Measurements from ENCODE around the gene PET117.
A peak's percentile ranks its signal among the peaks of the same experiment; 100 is the strongest.

The PET117 gene

DNA sequence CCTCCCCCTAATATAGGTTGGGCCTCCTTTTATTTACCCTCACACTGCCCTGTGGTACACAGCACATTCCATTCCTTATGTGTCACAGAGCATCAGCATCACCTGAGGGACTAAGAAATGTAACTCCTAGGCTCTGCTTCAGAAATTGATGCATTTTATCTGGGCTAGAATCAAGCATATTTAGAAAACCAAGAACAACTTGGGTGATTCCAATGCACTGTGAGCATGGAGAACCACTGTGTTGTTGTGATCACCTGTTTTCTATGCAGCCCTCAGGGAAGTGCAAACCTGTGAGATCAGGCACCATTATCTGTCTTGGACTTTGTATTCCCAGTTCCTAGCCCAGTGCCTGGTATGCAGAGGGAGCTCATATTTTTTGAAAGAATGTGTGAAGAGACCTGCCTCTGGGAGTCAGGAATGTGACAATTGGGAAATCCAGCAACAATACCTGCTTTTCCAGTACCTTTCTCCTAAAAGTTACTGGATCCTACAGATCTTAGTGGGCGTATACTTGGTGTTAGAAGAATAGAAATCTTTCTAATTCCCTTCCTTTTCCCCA, 7.0 kb downstream of the PET117 start:
- Histone ChIP-seq H3K9ac (no peak overlapping the region), H3K4me3 (no peak overlapping the region), H3K9me3 (replicated peaks in 1 of 11) (no peaks in the 10 kb centered on the region), H3K36me3 (peaks cover 65 to 94% (median 78%) of the 10 kb centered on the region in 11 experiments), H3K27ac (no peak overlapping the region), H3K4me1 (peaks cover 3 to 10% (median 5%) of the 10 kb centered on the region in 10 experiments), H3K4me2 (no peak overlapping the region), H3K27me3 (no peaks in the 10 kb centered on the region), H4K20me1 (peaks cover 0 to 37% (median 7%) of the 10 kb centered on the region in 11 experiments; a peak in 7 of 22 replicates)
- no peak for TF ChIP-seq Cebpa-rat (IDR thresholded peaks at IDR 0.05)

DNA sequence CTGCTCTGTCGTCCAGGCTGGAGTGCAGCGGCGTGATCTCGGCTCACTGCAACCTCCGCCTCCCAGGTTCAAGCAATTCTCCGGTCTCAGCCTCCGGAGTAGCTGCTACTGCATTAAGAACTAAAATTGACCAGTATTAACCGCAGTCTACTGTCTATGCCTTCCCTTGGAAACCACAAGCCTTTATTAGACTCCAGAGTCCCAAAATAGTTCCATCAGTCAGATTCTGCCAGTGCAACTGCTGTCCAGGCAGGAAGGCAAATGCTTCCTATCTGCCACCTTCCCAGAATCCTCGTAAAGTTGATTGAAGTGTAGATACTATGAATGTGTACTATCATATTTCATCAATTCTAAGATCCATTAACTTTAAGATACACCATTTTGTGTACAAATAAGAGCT, 16.7 kb downstream of the PET117 start:
- Histone ChIP-seq H3K4me2 (peak overlapping the region; percentile 43 to 80 (median 69)), H3K4me3 (peak overlapping the region in 3 of 10 experiments; percentile 24 to 40 (median 26); a peak in 3 of 20 replicates), H3K36me3 (peaks cover 56 to 99% (median 76%) of the 10 kb centered on the region in 11 experiments), H3K4me1 (peaks cover 10 to 42% (median 31%) of the 10 kb centered on the region in 10 experiments), H4K20me1 (peaks cover 0 to 16% (median 5%) of the 10 kb centered on the region in 11 experiments; a peak in 5 of 22 replicates), H3K27me3 (peaks cover 0 to 11% (median 0%) of the 10 kb centered on the region in 11 experiments; a peak in 2 of 22 replicates), H3K9ac (peak overlapping the region in 1 of 11 experiments; percentile 28; a peak in 2 of 22 replicates), H3K27ac (no peak overlapping the region), H3K9me3 (replicated peaks in 1 of 11) (0 out of 22 replicates have a peak, but pooled peaks cover 0 to 3% (median 0%) of the 10 kb centered on the region in 11 experiments)
- TF ChIP-seq Cebpa-rat (IDR thresholded peaks at IDR 0.05): no peak

DNA sequence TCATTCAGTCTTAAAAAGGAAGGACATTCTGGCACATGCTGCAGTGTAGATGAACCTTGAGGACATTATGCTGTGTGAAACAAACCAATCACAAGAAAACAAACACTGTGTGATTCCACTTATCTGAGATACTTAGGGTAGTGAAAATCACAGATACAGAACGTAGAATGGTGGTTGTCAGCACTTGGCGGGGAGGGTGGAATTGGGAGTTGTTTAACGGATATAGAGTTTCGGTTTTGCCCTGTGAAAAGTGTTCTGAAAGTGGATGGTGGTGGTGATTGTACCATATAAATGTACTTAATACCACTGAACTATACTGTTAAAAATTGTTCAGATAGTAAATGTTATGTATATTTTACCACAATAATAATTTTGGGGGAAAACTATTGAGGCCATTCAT, 18.4 kb downstream of the PET117 start:
- TF ChIP-seq Cebpa-rat (IDR thresholded peaks at IDR 0.05): no peak
- H3K36me3 ChIP-seq: peaks cover 56 to 99% (median 76%) of the 10 kb centered on the region in 11 experiments
- H3K4me1 ChIP-seq: peaks cover 10 to 42% (median 31%) of the 10 kb centered on the region in 10 experiments
- H4K20me1 ChIP-seq: peaks cover 0 to 16% (median 5%) of the 10 kb centered on the region in 11 experiments; a peak in 5 of 22 replicates
- no peak overlapping the region for H3K4me3 ChIP-seq
- peaks cover 0 to 11% (median 0%) of the 10 kb centered on the region in 11 experiments; a peak in 2 of 22 replicates for H3K27me3 ChIP-seq
- H3K9ac ChIP-seq: no peak overlapping the region
- H3K27ac ChIP-seq: no peak overlapping the region
- 0 out of 22 replicates have a peak, but pooled peaks cover 0 to 3% (median 0%) of the 10 kb centered on the region in 11 experiments for H3K9me3 ChIP-seq (replicated peaks in 1 of 11)
- H3K4me2 ChIP-seq: no peak overlapping the region

DNA sequence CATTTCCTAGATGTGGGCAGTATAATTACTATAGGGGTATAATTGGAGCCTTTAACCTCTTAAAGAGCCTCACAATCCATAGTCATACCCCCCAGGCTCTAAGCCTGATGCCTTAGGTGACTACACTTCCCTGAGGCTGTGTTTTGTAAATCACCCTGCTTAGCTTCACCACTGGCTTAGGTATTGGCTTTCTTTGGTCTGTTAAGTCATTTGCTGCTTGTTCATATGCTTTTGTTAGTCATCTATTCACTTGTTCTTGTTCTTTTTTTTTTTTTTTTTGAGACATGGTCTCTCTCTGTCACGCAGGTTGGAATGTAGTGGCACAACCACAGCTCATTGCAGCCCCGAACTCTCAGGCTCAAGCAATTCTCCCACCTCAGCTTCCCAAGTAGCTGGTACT, 26.7 kb downstream of the PET117 start:
- H3K4me2 ChIP-seq: peak overlapping the region in 8 of 11 experiments; percentile 58 to 79 (median 70); a peak in 10 of 22 replicates
- no peak overlapping the region; a peak in 1 of 22 replicates for H3K27ac ChIP-seq
- no peak for TF ChIP-seq Cebpa-rat (IDR thresholded peaks at IDR 0.05)

DNA sequence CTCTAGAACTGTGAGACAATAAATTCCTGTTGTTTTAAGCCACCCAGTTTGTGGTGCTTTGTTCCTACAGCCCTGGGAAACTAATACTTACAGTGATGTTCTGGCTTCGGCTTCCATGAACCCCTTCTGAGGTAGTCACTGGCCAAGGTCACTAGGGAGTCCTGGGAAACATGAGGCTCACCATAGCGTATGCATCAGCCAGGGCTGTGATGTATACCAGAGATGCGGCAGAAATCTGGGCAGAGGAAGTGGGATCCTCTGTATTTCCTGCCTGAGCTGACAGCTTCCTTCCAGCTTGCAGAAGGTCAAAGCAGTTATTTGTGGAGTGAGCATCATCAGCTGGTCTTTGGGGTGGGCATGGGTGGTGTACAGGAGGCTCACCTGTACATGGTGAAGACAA, 27.9 kb downstream of the PET117 start:
- TF ChIP-seq Cebpa-rat (IDR thresholded peaks at IDR 0.05): no peak
- Histone ChIP-seq H3K27me3 (no peaks in the 10 kb centered on the region), H3K9me3 (replicated peaks in 1 of 11) (0 out of 22 replicates have a peak, but pooled peaks cover 0 to 5% (median 0%) of the 10 kb centered on the region in 11 experiments), H3K4me1 (peaks cover 19 to 34% (median 31%) of the 10 kb centered on the region in 10 experiments), H3K36me3 (peaks cover 71 to 94% (median 82%) of the 10 kb centered on the region in 11 experiments), H3K27ac (peak overlapping the region in 7 of 11 experiments; percentile 3 to 63 (median 34); a peak in 11 of 22 replicates), H4K20me1 (peaks cover 0 to 19% (median 10%) of the 10 kb centered on the region in 11 experiments; a peak in 7 of 22 replicates), H3K4me2 (peak overlapping the region; percentile 51 to 79 (median 64)), H3K4me3 (0 out of 20 replicates have a peak overlapping the region, but pooled peaks of 1 of the 10 experiments have one; percentile 24), H3K9ac (peak overlapping the region in 3 of 11 experiments; percentile 4 to 33 (median 20); a peak in 3 of 22 replicates)

More for the DNA sequence above, 26.7 kb downstream of the PET117 start:
- peaks cover 19 to 34% (median 31%) of the 10 kb centered on the region in 10 experiments for H3K4me1 ChIP-seq
- no peaks in the 10 kb centered on the region for H3K27me3 ChIP-seq
- H3K9ac ChIP-seq: no peak overlapping the region; a peak in 1 of 22 replicates
- H3K36me3 ChIP-seq: peaks cover 69 to 94% (median 82%) of the 10 kb centered on the region in 11 experiments
- no peak overlapping the region for H3K4me3 ChIP-seq
- no peaks in the 10 kb centered on the region for H3K9me3 ChIP-seq (replicated peaks in 1 of 11)
- peaks cover 0 to 19% (median 10%) of the 10 kb centered on the region in 11 experiments; a peak in 7 of 22 replicates for H4K20me1 ChIP-seq

DNA sequence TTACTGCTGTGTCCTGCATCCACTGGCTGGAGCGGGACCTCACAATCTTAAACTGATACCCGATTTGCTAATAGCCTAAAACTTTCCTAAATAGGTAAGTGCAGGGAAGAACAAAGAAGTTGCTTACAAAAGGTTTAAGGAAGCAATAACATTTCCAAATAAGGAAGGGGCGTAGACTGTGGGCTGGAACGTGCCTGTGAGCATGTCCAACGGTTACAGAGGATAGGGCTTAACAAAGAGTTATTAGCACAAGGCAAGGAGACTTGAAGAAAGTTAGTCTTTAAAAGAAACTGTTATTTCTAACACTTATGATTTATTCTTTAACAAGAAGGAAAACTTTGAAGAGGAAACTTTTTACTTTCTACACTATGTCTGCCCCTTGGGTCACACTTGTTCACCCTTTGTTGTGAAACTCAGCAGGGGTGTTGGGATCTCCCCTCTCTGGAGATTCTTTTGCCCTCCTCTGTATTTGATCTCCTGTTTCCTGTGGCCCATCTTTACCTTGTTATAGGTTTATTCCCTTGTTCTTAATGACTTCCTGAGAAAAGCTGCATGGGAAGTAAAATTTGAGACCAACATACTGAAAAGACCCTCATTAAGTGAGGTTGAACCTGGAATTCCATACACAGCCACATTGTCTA, 28.7 kb downstream of the PET117 start:
- Histone ChIP-seq H3K36me3 (peaks cover 72 to 94% (median 82%) of the 10 kb centered on the region in 11 experiments), H3K4me3 (no peak overlapping the region), H3K9me3 (replicated peaks in 1 of 11) (peaks cover 0 to 6% (median 0%) of the 10 kb centered on the region in 11 experiments; a peak in 2 of 22 replicates), H4K20me1 (peaks cover 0 to 19% (median 10%) of the 10 kb centered on the region in 11 experiments; a peak in 7 of 22 replicates), H3K27me3 (no peaks in the 10 kb centered on the region), H3K4me2 (peak overlapping the region in 10 of 11 experiments; percentile 53 to 79 (median 66); a peak in 19 of 22 replicates), H3K9ac (no peak overlapping the region), H3K4me1 (peaks cover 19 to 34% (median 31%) of the 10 kb centered on the region in 10 experiments), H3K27ac (peak overlapping the region in 2 of 11 experiments; percentile 18 to 57; a peak in 3 of 22 replicates)
- no peak for TF ChIP-seq Cebpa-rat (IDR thresholded peaks at IDR 0.05)

DNA sequence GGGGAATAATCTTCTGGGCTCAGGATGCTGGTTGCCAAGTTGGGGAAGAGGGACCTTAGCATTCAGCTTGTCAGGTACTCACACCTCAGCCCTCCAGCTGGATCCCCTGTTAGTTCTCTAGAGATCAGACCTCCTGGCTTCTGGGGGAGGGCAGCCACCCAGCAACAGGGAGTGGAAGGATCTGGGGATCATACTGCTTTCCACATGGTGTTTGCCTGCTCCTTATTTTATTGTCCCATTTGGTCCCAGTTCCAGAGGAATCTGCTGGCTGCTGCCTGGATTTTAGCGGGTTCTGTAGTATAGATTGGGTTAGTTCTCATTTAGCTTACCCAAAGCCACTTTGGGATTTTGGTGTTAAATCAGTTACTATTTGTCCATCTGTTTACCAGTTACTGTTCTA, 29.3 kb downstream of the PET117 start:
- Histone ChIP-seq H3K4me1 (peaks cover 19 to 34% (median 31%) of the 10 kb centered on the region in 10 experiments), H3K27ac (peak overlapping the region in 1 of 11 experiments; percentile 18; a peak in 1 of 22 replicates), H3K4me2 (peak overlapping the region in 7 of 11 experiments; percentile 14 to 72 (median 69); a peak in 4 of 22 replicates), H4K20me1 (peaks cover 0 to 19% (median 10%) of the 10 kb centered on the region in 11 experiments; a peak in 7 of 22 replicates), H3K27me3 (no peaks in the 10 kb centered on the region), H3K36me3 (peaks cover 71 to 94% (median 82%) of the 10 kb centered on the region in 11 experiments), H3K9me3 (replicated peaks in 1 of 11) (peaks cover 0 to 9% (median 0%) of the 10 kb centered on the region in 11 experiments; a peak in 2 of 22 replicates), H3K4me3 (no peak overlapping the region), H3K9ac (no peak overlapping the region)
- no peak for TF ChIP-seq Cebpa-rat (IDR thresholded peaks at IDR 0.05)

DNA sequence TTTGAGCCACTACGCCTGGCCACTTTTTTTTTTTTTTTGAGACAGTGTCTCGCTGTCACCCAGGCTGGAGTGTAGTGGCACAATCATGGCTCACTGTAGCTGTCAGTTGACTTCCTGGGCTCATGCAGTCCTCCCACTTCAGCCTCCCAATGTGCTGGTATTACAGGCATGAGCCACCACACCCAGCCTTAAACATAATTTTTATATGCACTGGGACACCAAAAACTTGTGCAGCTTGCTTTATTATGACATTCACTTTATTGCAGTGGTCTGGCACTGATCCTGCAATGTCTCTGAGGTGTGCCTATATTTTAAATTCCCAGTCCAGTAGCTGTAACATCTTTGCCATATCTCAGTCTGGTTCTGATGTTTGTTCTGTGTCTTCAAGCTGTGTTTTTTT, 34.7 kb downstream of the PET117 start:
- Histone ChIP-seq H3K27ac (no peak overlapping the region), H4K20me1 (peaks cover 0 to 6% (median 0%) of the 10 kb centered on the region in 11 experiments; a peak in 3 of 22 replicates), H3K9me3 (replicated peaks in 1 of 11) (peaks cover 0 to 25% (median 11%) of the 10 kb centered on the region in 11 experiments; a peak in 15 of 22 replicates), H3K4me1 (no peaks in the 10 kb centered on the region), H3K4me2 (no peak overlapping the region), H3K4me3 (no peak overlapping the region), H3K9ac (no peak overlapping the region), H3K27me3 (no peaks in the 10 kb centered on the region), H3K36me3 (peaks cover 70 to 98% (median 90%) of the 10 kb centered on the region in 11 experiments)
- TF ChIP-seq Cebpa-rat (IDR thresholded peaks at IDR 0.05): no peak
